ELR (cell line): ENCODE data around the gene FOXO1.

Experiments
- DNase-seq: peaks from one replicate; pipeline ENCODE4 v3.0.0-alpha.2; 2015; ENCODE audit warnings: low read depth

FOXO1 gene

GRCh38 chr13:40635315-40635995, 31.0 kb downstream of the FOXO1 start:
- no peak for DNase-seq

GRCh38 chr13:40632915-40633314, 33.5 kb downstream of the FOXO1 start:
- no peak for DNase-seq

- DNase-seq = no peak
These were observed 34.8 kb downstream of the FOXO1 start for GRCh38 chr13:40631605-40632004.

GRCh38 chr13:40629678-40630384, 36.6 kb downstream of the FOXO1 start:
- DNase-seq = no peak

- DNase-seq = no peak
These were observed 39.5 kb downstream of the FOXO1 start for GRCh38 chr13:40626977-40627376.

DNA sequence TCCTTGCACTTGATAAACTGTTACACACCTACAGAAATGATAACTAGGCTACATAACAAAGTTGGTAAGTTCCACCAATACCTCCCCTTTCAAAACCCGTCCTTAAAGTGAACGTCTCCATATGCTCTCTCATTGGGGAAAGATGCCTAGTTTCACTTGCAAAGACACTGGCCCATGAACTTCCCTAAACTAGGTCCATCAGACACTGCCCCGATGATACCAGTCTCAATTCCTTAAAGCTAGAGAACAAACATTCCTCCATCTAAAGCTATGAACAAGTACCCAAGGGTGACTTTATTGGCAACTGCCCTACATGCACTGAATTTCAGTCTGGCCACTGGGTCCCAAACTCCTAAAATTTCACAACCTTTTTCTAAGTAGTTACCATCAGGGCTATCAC, 39.9 kb downstream of the FOXO1 start:
- DNase-seq = no peak

- DNase-seq = no peak
These were observed 41.5 kb downstream of the FOXO1 start for GRCh38 chr13:40624986-40625385.

GRCh38 chr13:40624383-40624782, 42.1 kb downstream of the FOXO1 start:
- DNase-seq = no peak

GRCh38 chr13:40622761-40623160, 43.7 kb downstream of the FOXO1 start:
- no peak for DNase-seq

- DNase-seq = no peak
These were observed 44.2 kb downstream of the FOXO1 start for GRCh38 chr13:40622246-40622645.

- no peak for DNase-seq
These were observed 47.0 kb downstream of the FOXO1 start for GRCh38 chr13:40619479-40619814.

DNA sequence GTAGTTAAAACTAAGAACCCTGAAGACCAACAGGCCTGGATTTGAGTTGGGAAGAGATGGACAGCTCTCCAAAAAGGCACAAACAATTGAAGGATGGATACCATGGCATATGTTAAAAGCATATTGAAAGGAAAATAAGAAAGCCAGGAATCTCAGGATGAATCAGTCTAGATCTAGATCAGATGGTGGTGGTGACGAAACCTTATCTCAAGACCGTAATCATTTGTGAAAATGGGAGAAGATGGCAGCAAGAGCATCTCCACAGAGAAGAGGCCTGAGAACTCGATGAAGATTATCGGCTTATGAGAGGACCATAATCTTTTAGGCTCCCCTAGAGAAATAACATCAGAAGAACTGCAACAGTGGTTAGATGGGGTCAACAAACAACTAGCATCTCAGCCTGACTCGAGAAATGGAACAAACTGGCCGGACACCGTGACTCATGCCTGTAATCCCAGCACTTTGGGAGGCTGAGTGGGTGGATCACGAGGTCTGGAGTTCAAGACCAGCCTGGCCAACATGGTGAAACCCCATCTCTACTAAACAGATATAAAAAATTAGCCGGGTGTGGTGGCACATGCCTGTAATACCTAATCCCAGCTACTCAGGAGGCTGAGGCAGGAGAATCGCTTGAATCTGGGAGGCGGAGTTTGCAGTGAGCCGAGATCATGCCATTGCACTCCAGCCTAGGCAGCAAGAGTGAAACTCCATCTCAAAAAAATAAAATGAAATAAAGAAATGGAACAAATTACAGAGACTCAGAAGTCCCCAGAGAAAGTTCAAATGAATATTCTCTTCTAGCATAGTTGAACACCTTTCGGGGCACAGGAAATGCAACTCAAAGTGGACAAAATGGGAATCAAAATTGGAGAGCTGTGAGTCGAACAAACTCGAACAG, 47.6 kb downstream of the FOXO1 start:
- DNase-seq = no peak

DNA sequence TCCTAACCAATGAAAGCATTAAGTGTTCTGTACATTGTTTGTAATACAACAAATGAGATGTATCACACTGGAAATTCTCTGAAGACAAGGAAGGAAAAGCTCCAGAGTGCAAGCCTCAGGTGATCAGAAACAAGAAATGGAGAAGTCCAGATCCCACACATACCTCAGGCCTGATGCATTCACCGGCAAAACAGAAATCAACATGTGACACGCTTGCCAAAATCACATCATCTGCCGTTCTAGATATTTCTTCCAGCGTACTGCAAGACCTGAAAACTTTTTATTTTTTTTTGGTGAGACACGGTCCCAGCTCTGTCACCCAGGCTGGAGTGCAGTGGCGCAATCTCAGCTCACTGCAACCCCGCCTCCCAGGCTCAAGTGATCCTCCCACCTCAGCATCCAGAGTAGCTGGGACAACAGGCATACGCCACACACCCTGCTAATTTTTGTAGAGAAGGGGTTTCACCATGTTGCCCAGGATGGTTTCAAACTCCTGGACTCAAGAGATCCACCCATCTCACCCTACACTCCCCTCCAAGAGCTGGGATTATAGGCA, 48.6 kb downstream of the FOXO1 start:
- no peak for DNase-seq

DNA sequence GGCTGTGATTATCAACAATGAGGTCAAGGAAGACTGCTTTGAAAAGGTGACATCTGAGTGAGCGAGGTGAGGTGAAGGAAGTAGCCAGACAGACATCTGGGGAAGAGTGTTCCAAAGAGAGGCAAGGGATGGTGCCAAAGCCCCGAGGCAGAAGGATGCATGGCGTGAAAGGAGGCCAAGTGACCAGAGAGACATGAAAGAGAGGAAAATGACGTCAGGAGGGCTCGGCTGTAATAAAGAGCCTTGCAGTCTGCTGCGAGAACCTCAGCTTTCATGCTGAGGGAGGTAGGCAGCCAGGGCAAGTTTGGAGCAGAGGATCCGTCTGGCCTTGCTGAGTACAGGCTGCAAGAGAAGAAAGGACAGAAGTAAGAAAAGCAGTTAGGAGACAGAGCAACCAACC, 50.8 kb downstream of the FOXO1 start:
- DNase-seq = no peak

GRCh38 chr13:40613914-40614313, 52.5 kb downstream of the FOXO1 start:
- no peak for DNase-seq

- no peak for DNase-seq
These were observed 53.1 kb downstream of the FOXO1 start for GRCh38 chr13:40613192-40613818.

- DNase-seq = no peak
These were observed 54.4 kb downstream of the FOXO1 start for GRCh38 chr13:40612041-40612440.

- no peak for DNase-seq
These were observed 54.8 kb downstream of the FOXO1 start for GRCh38 chr13:40611635-40612034.

GRCh38 chr13:40611004-40611403, 55.4 kb downstream of the FOXO1 start:
- DNase-seq = no peak

- no peak for DNase-seq
These were observed 56.3 kb downstream of the FOXO1 start for GRCh38 chr13:40609972-40610726.

GRCh38 chr13:40608308-40608707, 58.1 kb downstream of the FOXO1 start:
- no peak for DNase-seq
